Rectal smooth muscle tissue (tissue), 1 donor: Measurements from ENCODE around the gene PDE8A.

ENCODE experiments used
- H3K27ac ChIP-seq: one replicate; pipeline ENCODE4 v1.7.0; 2013; ENCODE audit warnings: low read depth, low read length, inconsistent platforms
- H3K27me3 ChIP-seq: one replicate; pipeline ENCODE4 v1.7.0; 2013; ENCODE audit warnings: low read length; ENCODE audit not compliant: control insufficient read depth, insufficient read depth
- H3K36me3 ChIP-seq: one replicate; pipeline ENCODE4 v1.7.0; 2013; ENCODE audit warnings: low read length; ENCODE audit not compliant: control insufficient read depth, insufficient read depth
- H3K4me1 ChIP-seq: one replicate; pipeline ENCODE4 v1.7.0; 2013; ENCODE audit warnings: low read length; ENCODE audit not compliant: control insufficient read depth, insufficient read depth
- H3K4me3 ChIP-seq: one replicate; pipeline ENCODE4 v1.7.0; 2013; ENCODE audit warnings: low read length
- H3K9ac ChIP-seq: one replicate; pipeline ENCODE4 v1.7.0; 2013; ENCODE audit warnings: low read length

Gene PDE8A

GRCh38 chr15:85064710-85065109 is 83.1 kb downstream of the PDE8A start:
- no peaks in the 10 kb centered on the region for H3K36me3 ChIP-seq
- no peaks in the 10 kb centered on the region for H3K4me1 ChIP-seq
- no peak overlapping the region for H3K9ac ChIP-seq
- no peak overlapping the region for H3K27ac ChIP-seq
- H3K27me3 ChIP-seq = no peaks in the 10 kb centered on the region
- H3K4me3 ChIP-seq = no peak overlapping the region

DNA sequence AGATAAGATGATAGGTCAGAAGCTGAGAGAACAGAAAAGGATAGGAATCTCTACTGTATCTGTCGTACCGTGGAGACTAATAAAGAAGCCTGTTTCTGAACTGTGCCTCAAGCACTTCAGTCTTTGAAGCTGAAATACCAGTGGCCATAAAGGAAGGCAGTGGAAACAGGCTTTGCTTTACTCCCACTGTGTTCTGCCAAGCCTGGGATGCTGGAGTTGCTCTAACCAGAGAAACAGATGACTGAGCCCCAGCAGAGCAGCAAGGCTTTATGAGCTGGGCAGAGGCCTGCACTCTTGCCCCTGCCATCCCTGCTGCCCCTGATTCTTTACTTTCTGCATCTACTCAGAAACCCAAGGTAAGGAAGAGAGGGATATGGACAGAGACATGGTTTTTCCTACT is 89.4 kb downstream of the PDE8A start:
- no peak overlapping the region for H3K27ac ChIP-seq
- H3K27me3 ChIP-seq = no peaks in the 10 kb centered on the region
- H3K4me3 ChIP-seq = no peak overlapping the region
- no peaks in the 10 kb centered on the region for H3K36me3 ChIP-seq
- no peak overlapping the region for H3K9ac ChIP-seq
- no peaks in the 10 kb centered on the region for H3K4me1 ChIP-seq

GRCh38 chr15:85071504-85071903 is 89.8 kb downstream of the PDE8A start:
- Histone ChIP-seq H3K27me3 (no peaks in the 10 kb centered on the region), H3K36me3 (no peaks in the 10 kb centered on the region), H3K4me1 (no peaks in the 10 kb centered on the region), H3K9ac (no peak overlapping the region), H3K4me3 (no peak overlapping the region), H3K27ac (no peak overlapping the region)

GRCh38 chr15:85072917-85073316 is 91.3 kb downstream of the PDE8A start:
- H3K27ac ChIP-seq = no peak overlapping the region
- H3K4me1 ChIP-seq = no peaks in the 10 kb centered on the region
- no peaks in the 10 kb centered on the region for H3K36me3 ChIP-seq
- H3K27me3 ChIP-seq = no peaks in the 10 kb centered on the region
- H3K9ac ChIP-seq = no peak overlapping the region
- no peak overlapping the region for H3K4me3 ChIP-seq

- no peak overlapping the region for H3K27ac ChIP-seq
- H3K36me3 ChIP-seq = no peaks in the 10 kb centered on the region
- H3K4me3 ChIP-seq = no peak overlapping the region
- no peaks in the 10 kb centered on the region for H3K4me1 ChIP-seq
- no peak overlapping the region for H3K9ac ChIP-seq
- no peaks in the 10 kb centered on the region for H3K27me3 ChIP-seq
Observed at GRCh38 chr15:85073556-85074194, 92.0 kb downstream of the PDE8A start.

DNA sequence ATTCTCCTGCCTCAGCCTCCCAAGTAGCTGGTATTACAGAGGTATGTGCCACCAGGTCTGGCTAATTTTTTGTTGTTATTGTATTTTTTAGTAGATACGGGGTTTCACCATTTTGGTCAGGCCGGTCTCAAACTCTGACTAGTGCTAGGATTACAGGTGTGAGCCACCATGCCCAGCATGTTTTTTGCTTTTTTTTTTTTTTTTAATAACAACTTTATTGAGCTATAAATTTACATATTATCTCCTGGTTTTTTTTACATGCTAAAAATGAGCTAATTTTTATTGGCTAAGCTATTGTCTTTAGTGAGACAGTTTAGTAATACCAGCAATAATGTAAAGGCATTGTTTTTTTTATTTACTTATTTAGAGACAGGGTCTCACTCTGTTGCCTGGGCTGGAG is 105.2 kb downstream of the PDE8A start:
- H3K4me3 ChIP-seq = no peak overlapping the region
- no peaks in the 10 kb centered on the region for H3K27me3 ChIP-seq
- H3K9ac ChIP-seq = no peak overlapping the region
- H3K27ac ChIP-seq = no peak overlapping the region
- H3K4me1 ChIP-seq = no peaks in the 10 kb centered on the region
- H3K36me3 ChIP-seq = peaks cover 14% of the 10 kb centered on the region

- H3K27ac ChIP-seq = no peak overlapping the region
- H3K4me3 ChIP-seq = no peak overlapping the region
- no peak overlapping the region for H3K9ac ChIP-seq
- H3K4me1 ChIP-seq = no peaks in the 10 kb centered on the region
- no peaks in the 10 kb centered on the region for H3K27me3 ChIP-seq
- peaks cover 18% of the 10 kb centered on the region for H3K36me3 ChIP-seq
Observed at GRCh38 chr15:85088300-85088699, 106.6 kb downstream of the PDE8A start.

- Histone ChIP-seq H3K36me3 (peaks cover 14% of the 10 kb centered on the region), H3K9ac (no peak overlapping the region)
Observed at GRCh38 chr15:85089929-85090597, 108.4 kb downstream of the PDE8A start.

GRCh38 chr15:85091990-85092389 is 110.3 kb downstream of the PDE8A start:
- H3K27me3 ChIP-seq = no peaks in the 10 kb centered on the region
- no peaks in the 10 kb centered on the region for H3K4me1 ChIP-seq
- H3K4me3 ChIP-seq = no peak overlapping the region
- no peak overlapping the region for H3K27ac ChIP-seq
- peaks cover 15% of the 10 kb centered on the region for H3K36me3 ChIP-seq
- H3K9ac ChIP-seq = no peak overlapping the region

More at GRCh38 chr15:85089929-85090597, 108.4 kb downstream of the PDE8A start:
- Histone ChIP-seq H3K27ac (no peak overlapping the region), H3K4me3 (no peak overlapping the region), H3K27me3 (no peaks in the 10 kb centered on the region), H3K4me1 (no peaks in the 10 kb centered on the region)

DNA sequence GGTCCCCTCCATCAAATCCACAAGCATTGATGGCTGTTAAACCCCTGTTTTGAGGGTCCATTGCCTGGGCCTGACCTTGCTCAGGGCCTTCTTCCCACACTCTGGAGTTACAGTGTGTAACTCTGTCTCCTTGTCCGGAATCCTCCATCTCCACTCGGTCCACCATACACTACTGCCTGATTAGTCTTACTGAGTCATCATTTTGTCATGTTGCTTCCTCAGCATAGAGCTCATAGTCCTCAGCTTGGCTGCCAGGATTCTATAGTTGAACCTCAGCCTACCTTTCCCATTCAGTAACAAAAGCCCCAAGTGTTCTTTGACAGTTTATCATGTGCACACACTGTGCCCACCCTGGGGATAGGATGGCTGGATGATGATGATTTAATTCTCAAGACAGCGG is 113.0 kb downstream of the PDE8A start:
- no peak overlapping the region for H3K9ac ChIP-seq
- no peaks in the 10 kb centered on the region for H3K4me1 ChIP-seq
- H3K27me3 ChIP-seq = no peaks in the 10 kb centered on the region
- H3K36me3 ChIP-seq = peaks cover 14% of the 10 kb centered on the region
- no peak overlapping the region for H3K4me3 ChIP-seq
- H3K27ac ChIP-seq = no peak overlapping the region

- H3K4me1 ChIP-seq = no peaks in the 10 kb centered on the region
- no peak overlapping the region for H3K27ac ChIP-seq
- peaks cover 19% of the 10 kb centered on the region for H3K36me3 ChIP-seq
- no peaks in the 10 kb centered on the region for H3K27me3 ChIP-seq
- no peak overlapping the region for H3K4me3 ChIP-seq
- H3K9ac ChIP-seq = no peak overlapping the region
Observed at GRCh38 chr15:85095566-85095965, 113.9 kb downstream of the PDE8A start.

DNA sequence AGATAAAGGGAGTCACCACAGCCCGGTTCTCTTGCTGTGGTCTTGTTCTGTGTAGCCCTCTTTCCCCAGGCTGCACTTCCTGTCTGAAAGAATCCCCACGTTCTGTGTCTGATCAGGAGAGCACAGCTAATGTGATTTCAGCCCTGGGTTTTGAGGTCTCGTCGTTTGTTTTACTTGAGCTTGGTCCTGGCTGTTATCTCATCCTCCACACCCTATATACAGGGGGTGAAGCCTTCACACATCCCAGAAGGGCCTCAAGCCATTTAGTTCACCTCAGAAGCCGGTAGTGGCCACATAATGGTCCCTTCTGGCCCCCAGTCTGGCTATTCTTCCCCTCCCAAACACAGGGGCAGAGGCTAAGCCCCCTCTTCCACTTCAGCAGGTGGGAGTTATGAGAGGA is 115.6 kb downstream of the PDE8A start:
- Histone ChIP-seq H3K27me3 (no peaks in the 10 kb centered on the region), H3K27ac (no peak overlapping the region), H3K4me1 (no peaks in the 10 kb centered on the region), H3K36me3 (peaks cover 15% of the 10 kb centered on the region), H3K9ac (no peak overlapping the region), H3K4me3 (no peak overlapping the region)

GRCh38 chr15:85097725-85098124 is 116.1 kb downstream of the PDE8A start:
- no peak overlapping the region for H3K4me3 ChIP-seq
- no peak overlapping the region for H3K27ac ChIP-seq
- H3K9ac ChIP-seq = no peak overlapping the region
- H3K36me3 ChIP-seq = peaks cover 11% of the 10 kb centered on the region
- no peaks in the 10 kb centered on the region for H3K4me1 ChIP-seq
- no peaks in the 10 kb centered on the region for H3K27me3 ChIP-seq
